ENCODE results near the gene MGARP. TPM values are rescaled to one million over a fixed set of nuclear protein-coding genes. Genes with fewer than 3 reads are reported as not detected.
A peak's percentile ranks its signal among the peaks of the same experiment; 100 is the strongest.

MGARP gene
- total RNA-seq, 1 donor from 2014 or later = 0.76 TPM

- H3K9me3 Mint-ChIP-seq = no peaks in the 10 kb centered on the region
- H3K27ac Mint-ChIP-seq = peak overlapping the region; percentile 100
- peak overlapping the region; percentile 100 for H3K4me3 Mint-ChIP-seq
- no peak for TF ChIP-seq CTCF (IDR thresholded peaks at IDR 0.05; ENCODE audit: unreplicated experiment)
- H3K4me1 Mint-ChIP-seq = peaks cover 44% of the 10 kb centered on the region
- H3K36me3 Mint-ChIP-seq = peaks cover under 1% of the 10 kb centered on the region
- no peaks in the 10 kb centered on the region for H3K27me3 Mint-ChIP-seq (ENCODE audit: low read depth)
- no peak for DNase-seq (ENCODE audit: low spot score in 2 of 2, unreplicated experiment in 2 of 2)
Measured at GRCh38 chr4:139299536-139299935, 19.5 kb upstream of the MGARP start.

- Mint-ChIP-seq H3K4me1 (peaks cover 28% of the 10 kb centered on the region), H3K27me3 (ENCODE audit: low read depth) (no peaks in the 10 kb centered on the region), H3K36me3 (peaks cover 2% of the 10 kb centered on the region), H3K4me3 (no peak overlapping the region), H3K27ac (no peak overlapping the region), H3K9me3 (no peaks in the 10 kb centered on the region)
- no peak for TF ChIP-seq CTCF (IDR thresholded peaks at IDR 0.05; ENCODE audit: unreplicated experiment)
- DNase-seq (ENCODE audit: low spot score in 2 of 2, unreplicated experiment in 2 of 2) = no peak
Measured at GRCh38 chr4:139297001-139297410, 17.0 kb upstream of the MGARP start.

GRCh38 chr4:139295942-139296299 lies 15.9 kb upstream of the MGARP start:
- H3K4me3 Mint-ChIP-seq = peak overlapping the region; percentile 99
- H3K4me1 Mint-ChIP-seq = peaks cover 28% of the 10 kb centered on the region
- TF ChIP-seq CTCF (IDR thresholded peaks at IDR 0.05; ENCODE audit: unreplicated experiment) = no peak
- H3K36me3 Mint-ChIP-seq = peaks cover 4% of the 10 kb centered on the region
- H3K27me3 Mint-ChIP-seq (ENCODE audit: low read depth) = no peaks in the 10 kb centered on the region
- H3K9me3 Mint-ChIP-seq = no peaks in the 10 kb centered on the region
- H3K27ac Mint-ChIP-seq = peak overlapping the region; percentile 98
- no peak for DNase-seq (ENCODE audit: low spot score in 2 of 2, unreplicated experiment in 2 of 2)

GRCh38 chr4:139295206-139295941 lies 15.3 kb upstream of the MGARP start:
- Mint-ChIP-seq H3K4me3 (peak overlapping the region; percentile 99), H3K36me3 (peaks cover 4% of the 10 kb centered on the region), H3K27me3 (ENCODE audit: low read depth) (no peaks in the 10 kb centered on the region), H3K4me1 (peaks cover 24% of the 10 kb centered on the region), H3K27ac (peak overlapping the region; percentile 98), H3K9me3 (no peaks in the 10 kb centered on the region)
- TF ChIP-seq CTCF (IDR thresholded peaks at IDR 0.05; ENCODE audit: unreplicated experiment) = peak; percentile 99
- DNase-seq (ENCODE audit: low spot score in 2 of 2, unreplicated experiment in 2 of 2) = peak; percentile 97 to 100

- Mint-ChIP-seq H3K9me3 (peaks cover 5% of the 10 kb centered on the region), H3K27ac (no peak overlapping the region), H3K27me3 (ENCODE audit: low read depth) (no peaks in the 10 kb centered on the region), H3K4me3 (no peak overlapping the region), H3K4me1 (peaks cover 5% of the 10 kb centered on the region), H3K36me3 (peaks cover 13% of the 10 kb centered on the region)
- TF ChIP-seq CTCF (IDR thresholded peaks at IDR 0.05; ENCODE audit: unreplicated experiment) = no peak
- DNase-seq (ENCODE audit: low spot score in 2 of 2, unreplicated experiment in 2 of 2) = no peak
Measured at GRCh38 chr4:139286186-139286698, 6.2 kb upstream of the MGARP start.
